ENCODE results near the gene NSMF. TPM values are rescaled to one million over a fixed set of nuclear protein-coding genes. Genes with fewer than 3 reads are reported as not detected.

NSMF gene
- total and polyA plus RNA-seq, 12 donors = 5.3 to 29.3 (median 10.9) TPM

- H3K27ac ChIP-seq = no peak overlapping the region
- TF ChIP-seq CTCF (IDR thresholded peaks at IDR 0.05) = no peak
- intact Hi-C loops (cut with DNase I) = no loop called here
- ATAC-seq (no peak), DNase-seq (peak in 1 of 2 donors; percentile 2)
- H3K4me1 ChIP-seq = peaks cover 3 to 22% (median 6%) of the 10 kb centered on the region in 9 donors
- H3K27me3 ChIP-seq = peaks cover 0 to 14% (median 0%) of the 10 kb centered on the region in 7 donors
- WGBS, 2 donors = 92 to 95% methylated on average over 28 of the region's 28 CpGs
- H3K9me3 ChIP-seq = no peaks in the 10 kb centered on the region
- peaks cover 0 to 9% (median 0%) of the 10 kb centered on the region in 9 donors for H3K36me3 ChIP-seq
- no peak overlapping the region for H3K4me3 ChIP-seq
Observed at GRCh38 chr9:137464291-137464999, 5.3 kb upstream of the NSMF start.

- DNase-seq = peak in 1 of 2 donors; percentile 2
- WGBS, 2 donors = 96 to 97% methylated on average over 18 of the region's 18 CpGs
Observed at GRCh38 chr9:137463931-137464290, 4.8 kb upstream of the NSMF start.

GRCh38 chr9:137462986-137463930, 4.1 kb upstream of the NSMF start:
- H3K27me3 ChIP-seq = peaks cover 0 to 14% (median 0%) of the 10 kb centered on the region in 7 donors
- DNase-seq (no peak), ATAC-seq (no peak)
- H3K9me3 ChIP-seq = no peaks in the 10 kb centered on the region
- intact Hi-C loops (cut with DNase I) = no loop called here
- no peak overlapping the region for H3K4me3 ChIP-seq
- peaks cover 0 to 9% (median 0%) of the 10 kb centered on the region in 9 donors for H3K36me3 ChIP-seq
- WGBS, 2 donors = 93% methylated on average over 30 of the region's 30 CpGs
- no peak for TF ChIP-seq CTCF (IDR thresholded peaks at IDR 0.05)
- H3K4me1 ChIP-seq = peaks cover 8 to 29% (median 12%) of the 10 kb centered on the region in 9 donors
- H3K27ac ChIP-seq = no peak overlapping the region

More at GRCh38 chr9:137463931-137464290, 4.8 kb upstream of the NSMF start:
- no peak for ATAC-seq
- H3K27ac ChIP-seq = no peak overlapping the region
- no peak for TF ChIP-seq CTCF (IDR thresholded peaks at IDR 0.05)
- no peak overlapping the region for H3K4me3 ChIP-seq
- H3K4me1 ChIP-seq = peaks cover 4 to 24% (median 7%) of the 10 kb centered on the region in 9 donors
- no peaks in the 10 kb centered on the region for H3K9me3 ChIP-seq
- intact Hi-C loops (cut with DNase I) = no loop called here
- peaks cover 0 to 14% (median 0%) of the 10 kb centered on the region in 7 donors for H3K27me3 ChIP-seq
- H3K36me3 ChIP-seq = peaks cover 0 to 9% (median 0%) of the 10 kb centered on the region in 9 donors

GRCh38 chr9:137462396-137462985, 3.4 kb upstream of the NSMF start:
- Histone ChIP-seq H3K27ac (peak overlapping the region in 1 of 10 donors; percentile 71), H3K27me3 (peaks cover 0 to 14% (median 0%) of the 10 kb centered on the region in 7 donors), H3K36me3 (peaks cover 0 to 10% (median 0%) of the 10 kb centered on the region in 9 donors), H3K9me3 (no peaks in the 10 kb centered on the region), H3K4me3 (peak overlapping the region in 1 of 10 donors; percentile 34), H3K4me1 (peaks cover 10 to 34% (median 17%) of the 10 kb centered on the region in 9 donors)
- ATAC-seq = no peak
- no peak for TF ChIP-seq CTCF (IDR thresholded peaks at IDR 0.05)
- DNase-seq = no peak
- intact Hi-C loops (cut with DNase I) = no loop called here
- WGBS, 2 donors = 91 to 95% methylated on average over 25 of the region's 25 CpGs
